Adrenal gland (tissue), 5 donors: Measurements from ENCODE around the gene ZC3H12C.

Source experiments
- POLR2A ChIP-seq, 2 donors: fragments of 450-650 bp; IDR thresholded peaks; one replicate each; pipeline ENCODE4 v1.6.1; 2017; ENCODE audit warnings: antibody characterized with exemption in 2 of 2, mild to moderate bottlenecking in 2 of 2, moderate library complexity in 1 of 2
- TF ChIP-seq, protein P1 (sequence below), 6 experiments: fragments of 450-650 bp in 4 of 6; fragments of 200-600 bp in 2 of 6; sonication (generic) in 1 of 6; IDR thresholded peaks; 1 replicate in 5 of 6; 2 replicates in 1 of 6; pipeline versions ENCODE4 v1.5.1 to v1.8.0; 2016 to 2021; ENCODE audit warnings: antibody characterized with exemption in 6 of 6, mild to moderate bottlenecking in 2 of 6, moderate library complexity in 1 of 6
- donor health status: DM: no; HTN: no; CAD: no.

DNA sequence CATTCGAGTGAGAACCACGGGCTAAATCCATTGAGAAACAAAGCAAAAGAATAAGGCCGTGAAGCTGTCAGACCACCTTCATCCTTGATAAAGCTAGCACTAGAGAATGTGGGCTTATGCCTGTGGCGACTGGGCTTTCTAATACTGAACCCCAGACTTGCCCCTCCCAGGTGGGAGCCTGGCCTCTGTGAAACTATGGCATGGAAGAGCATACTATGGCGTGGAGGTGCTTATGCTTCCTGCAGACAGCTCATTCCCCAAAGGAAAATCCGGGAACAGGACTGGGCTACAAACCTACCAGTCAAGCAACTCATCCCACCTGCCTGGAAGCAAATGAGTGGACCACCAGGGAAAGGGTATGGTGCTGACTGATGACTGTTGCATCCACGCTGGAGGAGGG lies 92.4 kb downstream of the ZC3H12C start:
- TF ChIP-seq, protein P1, sequence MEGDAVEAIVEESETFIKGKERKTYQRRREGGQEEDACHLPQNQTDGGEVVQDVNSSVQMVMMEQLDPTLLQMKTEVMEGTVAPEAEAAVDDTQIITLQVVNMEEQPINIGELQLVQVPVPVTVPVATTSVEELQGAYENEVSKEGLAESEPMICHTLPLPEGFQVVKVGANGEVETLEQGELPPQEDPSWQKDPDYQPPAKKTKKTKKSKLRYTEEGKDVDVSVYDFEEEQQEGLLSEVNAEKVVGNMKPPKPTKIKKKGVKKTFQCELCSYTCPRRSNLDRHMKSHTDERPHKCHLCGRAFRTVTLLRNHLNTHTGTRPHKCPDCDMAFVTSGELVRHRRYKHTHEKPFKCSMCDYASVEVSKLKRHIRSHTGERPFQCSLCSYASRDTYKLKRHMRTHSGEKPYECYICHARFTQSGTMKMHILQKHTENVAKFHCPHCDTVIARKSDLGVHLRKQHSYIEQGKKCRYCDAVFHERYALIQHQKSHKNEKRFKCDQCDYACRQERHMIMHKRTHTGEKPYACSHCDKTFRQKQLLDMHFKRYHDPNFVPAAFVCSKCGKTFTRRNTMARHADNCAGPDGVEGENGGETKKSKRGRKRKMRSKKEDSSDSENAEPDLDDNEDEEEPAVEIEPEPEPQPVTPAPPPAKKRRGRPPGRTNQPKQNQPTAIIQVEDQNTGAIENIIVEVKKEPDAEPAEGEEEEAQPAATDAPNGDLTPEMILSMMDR (IDR thresholded peaks at IDR 0.05): no peak
- TF ChIP-seq POLR2A (IDR thresholded peaks at IDR 0.05): no peak
